ENCODE measurements around the gene BBS5.
"Not testable (repeated sequence)": the region's sequence is repeated elsewhere in the genome, so short reads cannot be mapped to it uniquely, and the experiment has no call there.

The BBS5 gene

DNA sequence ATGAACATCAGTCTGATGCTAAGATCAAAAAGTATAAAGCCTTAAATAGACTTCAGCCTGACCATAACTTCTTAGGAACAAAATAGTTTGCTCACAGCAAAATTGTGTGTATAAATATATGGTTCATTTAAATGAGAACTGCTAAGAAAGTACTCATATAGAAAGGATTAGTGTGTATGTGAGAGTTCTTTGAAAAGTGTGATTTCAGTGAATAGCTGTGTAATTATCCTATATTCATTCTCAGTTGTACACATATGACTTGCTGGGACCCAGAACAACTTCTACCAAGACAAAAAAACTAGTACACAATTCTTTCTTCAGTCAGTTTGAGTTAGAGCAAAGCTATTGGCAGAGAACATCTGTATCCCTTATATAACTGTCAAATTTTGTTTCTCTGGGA, 7.2 kb downstream of the BBS5 start:
- no peak for DNase-seq (ENCODE audit: low read depth)

DNA sequence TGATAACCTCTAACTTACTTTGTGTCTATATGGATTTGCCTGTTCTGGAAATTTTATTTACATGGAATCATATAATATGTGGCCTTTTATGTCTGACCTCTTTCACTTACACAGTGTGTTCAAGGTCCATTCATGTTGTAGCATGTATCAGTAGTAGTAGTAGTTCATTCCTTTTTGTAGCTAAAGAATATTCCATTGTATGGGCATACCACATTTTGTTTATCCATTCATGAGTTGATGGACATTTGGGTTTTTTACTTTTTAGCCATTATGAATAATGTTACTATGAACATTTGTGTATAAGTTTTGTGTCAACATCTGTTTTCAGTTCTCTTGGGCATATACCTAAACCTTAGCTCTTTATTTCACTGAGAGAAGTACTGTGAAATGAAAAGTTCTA, 11.5 kb downstream of the BBS5 start:
- no peak for DNase-seq (ENCODE audit: low read depth)

DNA sequence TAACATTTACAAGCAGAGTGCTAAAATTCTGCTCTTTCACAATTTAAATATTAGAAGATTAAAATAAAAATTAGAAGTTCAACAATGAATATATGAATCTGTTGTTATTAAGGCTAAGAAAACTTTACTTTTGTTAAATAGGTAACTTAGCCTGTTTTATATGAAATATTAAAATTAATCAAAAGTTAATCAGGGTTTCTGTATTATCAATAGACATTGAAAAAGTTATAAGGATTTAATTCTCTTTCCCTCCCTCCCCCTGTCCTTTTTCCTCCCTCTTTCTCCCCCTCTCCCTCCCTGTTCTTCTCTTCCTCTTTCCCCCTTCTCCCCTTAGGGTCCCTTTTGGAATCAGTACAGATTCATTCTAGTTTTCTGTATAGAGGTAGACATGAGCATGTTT, 12.1 kb downstream of the BBS5 start:
- no peak for DNase-seq (ENCODE audit: low read depth)

DNA sequence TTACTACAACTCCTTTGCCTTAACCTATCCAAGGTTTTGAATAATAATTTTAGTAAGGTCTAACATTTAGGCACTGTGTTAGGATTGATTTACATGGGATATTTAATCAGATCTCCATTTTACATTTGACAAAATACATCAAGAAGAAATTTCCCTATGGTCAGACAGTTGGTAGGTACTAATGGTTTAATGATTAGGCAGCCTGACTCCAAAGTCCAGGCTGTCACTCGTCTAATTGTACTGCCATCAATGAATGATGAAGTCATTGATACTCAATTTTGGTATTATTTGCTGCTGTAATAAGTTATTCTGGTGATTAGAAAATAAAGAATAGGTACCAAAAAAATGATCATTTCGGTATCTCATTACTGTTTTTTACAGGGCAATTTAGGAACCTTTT, 14.1 kb downstream of the BBS5 start:
- DNase-seq (ENCODE audit: low read depth), result no peak

DNA sequence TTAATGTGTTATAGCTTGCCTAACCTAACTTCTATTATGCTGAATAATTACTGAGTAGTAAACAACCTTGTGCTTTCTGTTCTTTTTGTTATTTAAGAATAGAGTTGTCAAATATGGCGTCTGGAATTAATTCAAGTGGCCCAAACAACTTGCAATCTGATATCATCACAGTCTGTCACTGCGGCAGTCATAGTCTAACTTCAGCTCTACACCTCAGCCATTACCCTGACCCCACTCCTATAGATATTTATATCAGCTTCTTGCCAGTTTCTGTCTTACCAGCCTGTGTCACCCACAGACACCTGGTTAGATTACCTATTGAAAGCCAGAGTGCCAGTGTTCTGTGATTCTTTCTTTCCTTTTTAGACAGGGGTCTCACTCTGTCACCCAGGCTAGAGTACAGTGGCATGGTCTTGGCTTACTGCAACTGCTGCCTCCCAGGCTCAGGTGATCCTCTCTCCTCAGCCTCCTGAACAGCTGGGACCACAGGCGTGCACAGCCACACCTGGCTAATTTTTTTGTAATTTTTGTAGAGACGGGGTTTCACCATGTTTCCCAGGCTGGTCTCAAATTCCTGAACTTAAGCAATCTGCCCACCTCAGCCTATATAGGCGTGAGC, 16.1 kb downstream of the BBS5 start:
- no peak for DNase-seq (ENCODE audit: low read depth)

DNA sequence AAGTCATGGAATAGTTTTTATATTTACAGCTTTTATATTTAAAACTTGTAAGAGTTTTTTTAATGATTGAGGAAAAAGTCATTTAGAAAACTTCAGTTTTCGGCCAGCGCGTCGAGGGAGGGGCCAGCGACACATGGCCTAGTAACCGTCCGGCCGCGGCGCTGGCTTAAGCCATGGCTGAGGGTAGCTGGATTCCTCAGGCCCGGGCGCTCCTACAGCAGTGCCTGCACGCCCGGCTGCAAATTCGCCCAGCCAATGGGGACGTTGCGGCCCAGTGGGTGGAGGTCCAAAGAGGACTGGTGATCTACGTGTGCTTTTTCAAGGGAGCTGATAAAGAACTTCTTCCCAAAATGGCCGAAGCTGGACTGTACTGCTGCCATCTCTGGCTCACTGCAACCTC, 25.4 kb downstream of the BBS5 start:
- DNase-seq (ENCODE audit: low read depth), result no peak

DNA sequence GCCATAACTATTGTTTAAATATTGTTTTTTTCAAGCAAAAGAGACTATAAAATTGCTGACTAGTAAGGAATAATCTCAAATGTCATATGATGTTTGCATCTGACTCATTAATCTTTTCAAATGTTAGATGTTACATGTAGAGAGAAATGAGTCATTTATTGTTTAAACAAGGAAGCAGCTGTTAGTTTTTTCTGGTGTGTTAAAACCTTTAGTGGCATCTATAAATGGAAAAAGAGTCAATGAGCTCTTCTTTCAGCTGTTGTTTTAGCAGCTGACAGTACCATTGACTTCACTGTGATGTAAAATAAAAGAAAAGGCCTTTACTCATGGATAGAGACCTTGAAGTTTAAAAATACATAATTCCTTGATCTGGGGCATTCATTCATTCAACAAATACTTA, 28.4 kb downstream of the BBS5 start:
- DNase-seq (ENCODE audit: low read depth), result no peak

DNA sequence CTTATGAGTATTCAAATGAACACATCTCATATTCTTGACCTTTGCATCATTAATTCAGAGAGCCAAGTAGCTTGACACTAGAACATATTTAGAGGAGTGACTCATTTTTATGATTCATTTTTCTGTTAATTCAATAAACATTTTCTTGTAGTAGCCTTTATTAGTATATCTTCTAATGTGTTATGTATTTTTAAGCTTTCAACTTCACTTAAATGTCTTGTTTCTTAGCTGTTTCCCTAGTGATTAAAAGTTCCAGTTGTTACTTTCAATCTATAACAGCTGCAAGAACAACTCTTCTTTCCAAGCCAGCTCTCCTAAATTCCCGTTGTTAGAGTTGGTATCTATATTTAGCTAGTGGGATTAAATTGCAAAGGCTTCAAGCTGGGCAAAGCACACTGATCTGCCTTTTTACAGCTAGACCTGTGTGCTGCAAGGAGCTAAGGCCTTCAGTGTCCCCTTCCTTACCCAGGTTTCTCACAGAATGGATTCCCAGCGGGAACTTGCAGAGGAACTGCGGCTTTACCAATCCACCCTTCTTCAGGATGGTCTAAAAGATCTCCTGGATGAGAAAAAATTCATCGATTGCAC, 30.1 kb downstream of the BBS5 start, which contains the start of gene KLHL41:
KLHL41 (plus strand) TSS at position 405 of the 588 bp plus-strand sequence; CDS start at position 482, 77 bp downstream.
- DNase-seq (ENCODE audit: low read depth), result no peak

DNA sequence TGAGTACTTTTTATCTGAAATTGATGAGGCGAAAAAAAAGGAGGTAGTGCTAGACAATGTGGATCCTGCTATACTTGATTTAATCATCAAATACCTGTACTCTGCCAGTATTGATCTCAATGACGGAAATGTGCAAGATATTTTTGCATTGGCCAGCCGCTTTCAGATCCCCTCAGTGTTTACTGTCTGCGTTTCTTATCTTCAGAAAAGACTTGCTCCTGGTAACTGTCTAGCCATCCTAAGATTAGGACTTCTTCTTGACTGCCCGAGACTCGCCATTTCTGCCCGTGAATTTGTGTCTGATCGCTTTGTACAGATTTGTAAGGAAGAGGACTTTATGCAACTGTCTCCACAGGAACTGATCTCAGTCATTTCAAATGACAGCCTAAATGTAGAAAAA, 30.7 kb downstream of the BBS5 start:
- DNase-seq (ENCODE audit: low read depth), result no peak

DNA sequence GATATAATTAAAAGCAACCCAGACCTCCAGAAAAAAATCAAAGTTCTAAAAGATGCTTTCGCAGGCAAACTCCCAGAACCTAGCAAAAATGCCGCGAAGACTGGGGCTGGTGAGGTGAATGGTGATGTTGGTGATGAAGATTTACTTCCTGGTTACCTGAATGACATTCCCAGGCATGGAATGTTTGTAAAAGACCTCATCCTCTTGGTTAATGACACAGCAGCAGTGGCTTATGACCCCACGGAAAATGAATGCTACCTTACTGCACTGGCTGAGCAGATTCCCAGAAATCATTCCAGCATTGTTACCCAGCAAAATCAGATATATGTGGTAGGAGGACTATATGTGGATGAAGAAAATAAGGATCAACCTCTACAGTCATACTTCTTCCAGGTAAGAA, 31.2 kb downstream of the BBS5 start:
- no peak for DNase-seq (ENCODE audit: low read depth)

DNA sequence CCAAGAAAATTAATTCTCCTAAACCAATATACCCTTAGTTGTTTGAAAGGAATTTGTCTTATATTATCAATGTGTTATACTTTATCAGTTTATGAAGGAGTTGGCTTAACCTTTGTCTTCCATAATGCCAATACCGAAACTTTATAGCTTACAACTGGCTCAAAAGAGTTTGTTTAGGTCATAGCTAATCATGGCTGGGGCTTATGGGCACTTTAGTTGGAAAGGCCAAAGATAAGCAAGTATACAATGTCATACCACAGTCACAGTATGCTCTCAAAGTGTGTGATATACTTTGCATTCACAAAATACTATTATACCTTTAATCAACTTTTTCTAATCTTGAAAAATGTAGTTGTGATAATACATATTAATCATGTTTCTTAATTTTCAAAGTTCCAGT, 32.5 kb downstream of the BBS5 start:
- no peak for DNase-seq (ENCODE audit: low read depth)

DNA sequence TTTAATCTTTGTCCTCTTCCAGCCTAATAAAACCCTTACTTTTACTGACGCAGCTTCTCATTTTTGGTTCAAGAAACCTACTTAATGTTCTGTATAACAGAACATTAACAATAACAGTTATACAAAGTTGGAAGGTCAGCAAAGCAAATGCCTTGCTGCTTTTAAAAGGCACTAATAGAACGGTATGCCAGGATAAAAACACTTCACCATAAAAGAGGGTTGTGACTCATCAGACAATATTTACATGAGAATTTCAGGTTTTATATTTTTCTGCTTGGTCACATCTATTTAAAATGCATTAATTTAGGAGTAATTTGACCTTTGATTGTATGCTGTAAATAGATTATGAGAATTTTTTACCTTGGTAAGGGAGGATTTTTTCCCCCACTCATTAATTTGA, 33.2 kb downstream of the BBS5 start:
- no peak for DNase-seq (ENCODE audit: low read depth)

DNA sequence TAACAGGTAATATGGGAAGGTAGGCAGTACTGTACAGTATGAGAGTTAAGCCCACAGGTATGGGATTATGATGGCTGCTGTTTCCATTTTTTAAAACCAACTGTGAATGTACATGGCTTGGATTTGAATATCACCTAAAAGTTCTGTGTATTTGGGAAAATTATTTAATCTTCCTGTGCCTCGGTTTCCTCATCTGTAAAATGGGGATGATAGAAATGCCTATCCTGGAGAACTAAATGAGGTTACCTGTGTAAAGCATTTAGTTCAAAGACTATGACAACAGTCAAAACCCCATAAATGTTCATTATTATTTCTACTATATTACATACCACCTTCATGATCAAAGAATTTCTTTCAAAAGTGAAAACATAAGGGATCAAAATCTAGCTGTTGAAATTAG, 33.8 kb downstream of the BBS5 start:
- no peak for DNase-seq (ENCODE audit: low read depth)

DNA sequence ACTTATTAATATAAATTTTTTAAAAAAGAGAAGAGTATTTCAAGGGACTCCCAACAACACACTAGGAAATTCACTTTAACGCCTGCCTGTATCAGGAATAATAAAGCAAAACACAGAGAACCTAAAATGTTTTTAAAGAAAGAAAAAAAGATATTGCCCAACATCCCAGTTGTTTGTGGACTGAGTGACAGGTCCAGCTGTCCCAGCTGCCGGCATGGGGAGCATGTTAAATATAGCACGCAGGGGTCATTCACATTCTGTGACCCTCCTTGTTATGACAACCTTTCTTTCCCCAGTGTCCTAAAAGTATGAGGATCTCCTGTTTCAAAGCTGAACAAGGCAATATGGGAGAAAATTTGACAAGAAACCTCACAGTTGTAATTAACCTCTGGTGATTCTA, 34.6 kb downstream of the BBS5 start:
- DNase-seq (ENCODE audit: low read depth), result no peak

DNA sequence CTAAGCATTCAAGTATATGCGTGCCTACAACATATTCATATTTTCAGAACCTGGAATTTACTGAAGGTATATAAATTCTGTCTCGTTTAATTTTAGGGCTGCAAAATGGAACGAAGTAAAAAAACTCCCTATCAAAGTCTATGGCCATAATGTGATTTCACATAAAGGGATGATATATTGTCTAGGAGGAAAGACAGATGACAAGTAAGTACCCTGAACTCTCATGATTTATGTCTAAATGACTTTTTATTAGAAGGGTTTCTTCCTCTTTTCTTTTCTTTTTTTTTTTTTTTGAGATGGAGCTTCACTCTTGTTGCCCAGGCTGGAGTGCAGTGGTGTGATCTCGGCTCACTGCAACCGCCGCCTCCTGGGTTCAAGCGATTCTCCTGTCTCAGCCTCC, 35.5 kb downstream of the BBS5 start:
- not testable (repeated sequence) for DNase-seq (ENCODE audit: low read depth)

DNA sequence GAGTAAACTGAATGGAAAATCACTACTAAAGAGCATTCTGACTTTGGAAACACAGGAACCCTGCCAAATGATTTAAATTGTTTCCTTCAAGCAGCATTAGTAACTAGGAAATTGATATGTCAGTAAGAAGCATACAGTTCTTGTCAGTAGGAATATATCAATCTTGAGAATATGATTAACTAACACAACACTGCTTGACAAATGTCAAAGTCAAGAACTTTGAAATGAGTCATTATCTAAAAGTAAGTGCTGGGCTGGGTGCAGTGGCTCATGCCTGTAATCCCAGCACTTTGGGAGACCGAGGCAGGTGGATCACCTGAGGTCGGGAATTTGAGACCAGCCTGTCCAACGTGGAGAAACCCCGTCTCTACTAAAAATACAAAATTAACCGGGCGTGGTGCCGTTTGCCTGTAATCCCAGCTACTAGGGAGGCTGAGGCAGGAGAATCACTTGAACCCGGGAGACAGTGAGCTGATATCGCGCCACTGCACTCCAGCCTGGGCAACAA, 37.2 kb downstream of the BBS5 start:
- not testable (repeated sequence) for DNase-seq (ENCODE audit: low read depth)

DNA sequence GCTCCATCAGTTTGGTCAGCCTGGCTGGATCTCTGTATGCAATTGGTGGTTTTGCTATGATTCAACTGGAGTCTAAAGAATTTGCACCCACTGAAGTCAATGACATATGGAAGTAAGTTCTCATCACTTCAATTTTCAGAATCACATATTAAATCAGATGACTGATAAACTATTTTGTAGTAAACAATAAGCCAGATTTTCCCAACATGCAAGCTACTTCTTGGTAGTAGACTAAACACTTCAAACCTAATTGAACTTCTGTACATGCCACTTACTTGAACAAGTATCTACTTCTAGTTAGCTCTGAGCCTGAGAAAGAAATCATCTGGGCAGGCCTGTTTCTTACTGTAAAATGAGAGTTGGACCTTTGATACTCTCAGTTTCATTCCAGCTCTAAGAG, 41.6 kb downstream of the BBS5 start:
- no peak for DNase-seq (ENCODE audit: low read depth)

DNA sequence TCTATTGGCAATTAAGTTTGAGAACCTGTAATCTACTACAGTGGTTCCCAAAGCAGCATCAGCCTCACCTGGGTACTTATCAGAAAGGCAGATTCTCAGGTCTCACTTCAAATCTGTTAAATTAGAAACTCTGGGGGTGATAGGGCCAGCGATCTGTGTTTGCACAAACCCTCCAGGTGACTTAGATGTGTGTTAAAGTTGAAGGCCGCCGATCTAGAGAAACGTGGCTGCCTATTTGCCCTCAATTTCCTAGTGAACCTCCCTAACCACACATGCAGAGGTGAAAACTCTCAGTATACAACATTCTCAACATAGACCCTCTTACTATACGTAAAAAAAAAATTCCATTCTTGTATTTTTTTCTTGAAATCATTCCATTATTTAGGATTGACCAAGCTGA, 44.4 kb downstream of the BBS5 start:
- no peak for DNase-seq (ENCODE audit: low read depth)

DNA sequence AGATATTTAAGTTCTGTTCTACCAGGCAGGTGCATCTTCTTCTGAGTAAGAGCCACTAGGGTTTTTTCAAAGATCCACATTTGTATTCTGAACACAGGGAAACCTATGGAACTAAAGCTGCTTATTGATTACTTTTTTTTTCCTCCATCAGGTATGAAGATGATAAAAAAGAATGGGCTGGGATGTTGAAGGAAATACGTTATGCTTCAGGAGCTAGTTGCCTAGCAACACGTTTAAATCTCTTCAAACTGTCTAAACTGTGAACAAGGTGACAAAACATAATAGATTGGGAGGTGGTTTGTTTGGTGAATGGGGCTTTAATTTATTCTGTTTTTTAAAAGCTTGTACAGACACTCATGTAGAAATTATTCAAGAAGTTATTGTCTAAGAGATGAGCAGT, 46.1 kb downstream of the BBS5 start:
- DNase-seq (ENCODE audit: low read depth), result no peak

DNA sequence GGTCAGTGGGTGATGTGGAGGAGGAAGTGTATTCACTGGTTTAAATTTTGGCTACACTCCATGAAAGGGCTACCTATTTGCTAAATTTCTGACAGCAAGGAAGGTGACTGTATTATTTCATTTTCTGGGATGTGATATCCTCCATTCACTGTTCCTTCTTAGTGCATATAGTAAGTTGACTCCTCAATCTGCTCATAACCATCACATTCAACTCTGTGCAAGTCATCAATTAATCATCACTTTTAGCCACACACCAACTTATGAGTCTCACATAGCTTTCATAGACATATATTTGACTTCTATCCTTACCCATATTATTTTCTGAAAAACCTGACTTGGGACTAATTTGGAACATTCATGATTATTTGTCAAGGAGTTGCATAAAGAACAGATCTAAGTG, 47.2 kb downstream of the BBS5 start:
- no peak for DNase-seq (ENCODE audit: low read depth)

DNA sequence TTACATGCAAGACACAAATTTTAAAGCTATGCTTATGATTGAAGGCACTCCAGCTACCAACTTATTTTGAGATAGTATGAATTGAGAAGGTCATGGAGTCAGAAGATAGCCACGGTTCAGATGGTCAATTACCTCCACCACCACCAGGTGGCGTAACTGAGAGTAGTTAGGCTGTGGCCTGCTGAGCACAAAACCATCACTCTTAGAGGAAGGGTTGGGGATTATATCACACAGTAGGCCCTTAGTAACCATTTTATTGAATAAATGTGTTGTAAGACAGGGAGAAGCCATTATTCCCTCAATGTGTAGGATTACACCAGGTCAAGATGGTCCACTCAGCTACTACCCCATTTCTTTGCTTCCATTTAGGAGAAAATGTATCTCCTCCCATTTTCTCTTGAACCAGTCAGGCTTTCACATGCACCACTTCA, 49.0 kb downstream of the BBS5 start:
- DNase-seq (ENCODE audit: low read depth), result peak; percentile 60

DNA sequence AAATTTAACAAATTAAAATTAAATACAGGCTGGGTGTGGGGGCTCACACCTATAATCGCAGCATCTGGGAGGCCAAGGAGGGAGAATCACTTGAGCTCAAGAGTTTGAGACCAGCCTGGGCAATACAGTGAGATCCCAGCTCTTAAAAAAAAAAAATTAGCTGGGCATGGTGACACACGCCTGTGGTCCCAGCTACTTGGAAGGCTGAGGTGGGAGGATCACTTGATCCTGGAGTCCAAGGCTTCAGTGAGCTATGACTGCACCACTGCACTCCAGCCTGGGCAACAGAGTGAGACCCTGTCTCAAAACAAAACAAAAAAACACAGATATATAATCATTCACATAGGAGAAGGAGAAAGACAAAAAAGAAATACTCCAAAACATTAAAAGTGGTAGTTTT, 60.2 kb downstream of the BBS5 start:
- not testable (repeated sequence) for DNase-seq (ENCODE audit: low read depth)

DNA sequence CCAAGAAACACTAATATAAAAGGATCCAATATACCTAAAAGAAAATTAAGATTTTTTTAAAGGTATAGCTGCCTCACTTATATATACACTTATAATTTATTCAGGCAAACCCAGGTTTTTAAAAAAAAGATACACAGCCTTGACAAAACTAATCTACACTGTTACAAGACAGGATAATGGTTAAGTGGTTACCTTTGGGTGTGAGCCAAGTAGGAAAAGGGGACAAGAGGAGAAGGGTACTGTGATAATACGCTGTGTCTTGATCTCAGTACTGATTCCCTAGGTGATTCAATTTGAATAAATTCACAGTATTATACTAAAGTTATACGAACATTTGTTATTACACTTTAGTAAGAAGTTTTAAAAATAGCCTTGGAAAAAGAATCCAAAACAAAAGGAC, 60.9 kb downstream of the BBS5 start:
- no peak for DNase-seq (ENCODE audit: low read depth)

DNA sequence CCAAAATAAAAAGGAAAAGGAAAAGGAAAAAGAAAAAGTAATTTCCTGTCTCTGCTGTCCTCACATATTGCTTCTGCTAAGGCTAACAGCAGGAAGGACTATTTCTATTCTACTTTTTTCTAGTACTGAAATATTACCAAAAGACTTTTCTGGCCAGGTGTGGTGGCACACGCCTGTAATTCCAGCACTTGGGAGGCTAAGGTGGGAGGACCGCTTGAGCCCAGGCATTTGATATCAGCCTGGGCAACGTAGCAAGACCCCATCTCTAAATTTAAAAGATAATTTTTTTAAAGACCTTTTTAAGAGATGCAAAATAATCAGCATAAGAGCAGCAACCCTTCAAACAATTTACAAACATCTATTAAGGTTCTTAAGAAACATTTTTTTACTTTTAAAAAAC, 63.1 kb downstream of the BBS5 start:
- DNase-seq (ENCODE audit: low read depth), result no peak

Data from T follicular helper cell (primary cell).